Activated T-cell treated with anti-CD3 and anti-CD28 coated beads, Interleukin-2, amount 50 U/mL, for 24 hours (primary cell): ENCODE data around the gene CRACDL.

ENCODE experiments used
- DNase-seq: peaks from one replicate; pipeline ENCODE4 v3.0.0-alpha.2; 2020
- H3K27ac Mint-ChIP-seq: 2 replicates; pipeline ENCODE4 v1.8.0; 2020; ENCODE audit warnings: mild to moderate bottlenecking, mixed read lengths
- H3K27me3 Mint-ChIP-seq: 2 replicates; pipeline ENCODE4 v1.8.0; 2020; ENCODE audit warnings: mixed read lengths
- H3K36me3 Mint-ChIP-seq: 2 replicates; pipeline ENCODE4 v1.8.0; 2020; ENCODE audit warnings: low read depth, mixed read lengths
- H3K4me1 Mint-ChIP-seq: 2 replicates; pipeline ENCODE4 v1.8.0; 2020; ENCODE audit warnings: low read depth, mixed read lengths
- H3K4me3 Mint-ChIP-seq: 2 replicates; pipeline ENCODE4 v1.8.0; 2020; ENCODE audit warnings: mild to moderate bottlenecking, moderate library complexity, mixed read lengths
- H3K9me3 Mint-ChIP-seq: 2 replicates; pipeline ENCODE4 v1.8.0; 2020; ENCODE audit warnings: mixed read lengths

Gene CRACDL

DNA sequence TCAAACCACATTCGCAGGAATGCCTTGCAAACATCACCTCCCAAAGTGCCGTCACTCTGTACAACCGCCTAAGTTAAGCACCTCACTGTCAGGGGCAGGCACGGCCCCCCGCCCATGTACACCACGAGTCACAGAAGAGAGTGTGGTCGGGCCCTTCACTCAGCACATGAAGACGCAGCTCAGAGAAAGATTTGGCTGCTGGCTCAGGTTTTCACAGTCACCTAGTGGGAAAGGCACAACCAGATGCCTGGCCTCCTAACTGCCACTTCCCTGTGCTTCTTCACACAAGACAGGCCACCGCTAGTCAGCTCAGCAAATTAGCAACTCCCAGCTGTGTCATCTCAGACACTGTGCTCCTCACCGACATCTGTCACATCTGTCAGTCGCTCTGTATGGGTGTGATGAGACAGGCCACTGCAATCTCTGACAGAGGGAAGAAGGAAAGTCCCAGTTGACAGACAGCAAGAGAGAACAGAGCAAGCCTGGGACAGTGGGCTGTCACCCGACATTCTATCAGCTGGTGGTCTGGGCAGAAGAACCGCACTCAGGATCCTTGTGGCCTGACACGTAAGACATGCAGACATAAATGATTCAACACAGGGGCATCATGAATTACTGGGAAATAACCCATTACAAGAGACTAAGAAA lies 60.8 kb downstream of the CRACDL start:
- no peaks in the 10 kb centered on the region for H3K9me3 Mint-ChIP-seq
- no peak overlapping the region for H3K27ac Mint-ChIP-seq
- no peak for DNase-seq
- H3K36me3 Mint-ChIP-seq: no peaks in the 10 kb centered on the region
- no peak overlapping the region for H3K4me3 Mint-ChIP-seq
- no peaks in the 10 kb centered on the region for H3K4me1 Mint-ChIP-seq
- no peaks in the 10 kb centered on the region for H3K27me3 Mint-ChIP-seq

DNA sequence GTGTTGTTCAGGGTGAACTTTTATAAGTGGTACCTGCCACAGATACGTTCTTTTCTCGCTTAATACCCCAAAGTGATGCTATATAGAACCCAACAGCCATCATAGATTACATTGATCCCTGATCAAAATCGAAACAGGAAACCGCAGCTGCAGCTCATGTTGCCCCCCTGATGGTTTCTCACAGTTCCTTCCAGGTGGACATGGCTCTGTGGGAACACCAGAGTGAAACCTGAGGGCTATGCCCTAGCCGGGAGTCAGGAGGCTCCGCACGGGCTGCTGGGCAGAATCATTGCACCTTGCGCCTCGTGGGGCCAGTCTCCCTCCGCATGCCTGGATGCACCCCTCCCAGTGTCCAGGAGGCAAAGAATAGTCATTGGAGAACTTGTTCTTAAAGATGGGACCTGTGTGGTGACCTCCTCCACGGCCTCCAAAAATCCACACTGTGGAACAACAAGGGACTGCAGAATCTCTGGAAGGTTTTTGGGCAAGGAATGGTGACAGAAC lies 61.8 kb downstream of the CRACDL start:
- Mint-ChIP-seq H3K4me1 (no peaks in the 10 kb centered on the region), H3K9me3 (no peaks in the 10 kb centered on the region), H3K27ac (no peak overlapping the region), H3K27me3 (no peaks in the 10 kb centered on the region), H3K4me3 (no peak overlapping the region), H3K36me3 (no peaks in the 10 kb centered on the region)
- no peak for DNase-seq

DNA sequence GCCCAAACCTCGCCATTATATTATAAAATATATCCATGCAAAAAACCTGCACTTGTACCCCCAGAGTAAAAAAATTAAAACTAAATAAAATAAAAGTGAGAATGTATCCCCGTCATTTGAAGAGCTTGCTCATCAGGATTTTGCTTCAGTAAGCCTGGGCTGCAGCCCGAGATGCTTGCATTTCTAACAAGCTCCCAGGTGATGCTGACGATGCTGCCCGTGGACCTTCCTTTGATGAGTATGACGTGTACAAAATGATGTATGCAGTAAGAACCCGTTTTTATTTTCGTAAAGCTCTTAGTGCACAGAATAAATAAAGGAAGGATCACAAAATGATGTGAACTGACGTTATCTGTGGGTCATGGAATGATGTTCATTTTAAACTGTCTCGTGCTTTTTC lies 63.5 kb downstream of the CRACDL start:
- no peaks in the 10 kb centered on the region for H3K4me1 Mint-ChIP-seq
- H3K9me3 Mint-ChIP-seq: no peaks in the 10 kb centered on the region
- no peak overlapping the region for H3K4me3 Mint-ChIP-seq
- no peak for DNase-seq
- H3K36me3 Mint-ChIP-seq: no peaks in the 10 kb centered on the region
- no peak overlapping the region for H3K27ac Mint-ChIP-seq
- H3K27me3 Mint-ChIP-seq: no peaks in the 10 kb centered on the region

DNA sequence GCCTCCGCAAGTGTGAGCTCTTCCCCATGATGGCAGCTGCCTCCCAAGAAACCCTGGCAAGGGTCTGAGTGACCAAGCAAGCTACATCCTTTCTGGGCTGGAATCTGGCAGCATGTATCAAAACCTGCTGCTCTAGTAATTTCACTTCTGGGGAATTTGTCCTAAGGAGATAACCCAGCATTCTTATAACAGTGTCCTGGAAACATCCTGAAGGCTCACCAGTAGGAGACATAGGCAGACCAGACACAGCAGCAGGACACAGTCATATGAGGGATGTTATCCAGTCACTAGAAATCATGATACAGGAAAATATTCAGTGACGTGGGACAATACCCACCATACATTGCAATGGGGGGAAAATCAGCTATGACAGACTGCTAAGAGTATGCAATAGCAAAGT lies 64.5 kb downstream of the CRACDL start:
- H3K27ac Mint-ChIP-seq: no peak overlapping the region
- no peak for DNase-seq
- H3K4me3 Mint-ChIP-seq: no peak overlapping the region
- H3K36me3 Mint-ChIP-seq: no peaks in the 10 kb centered on the region
- no peaks in the 10 kb centered on the region for H3K4me1 Mint-ChIP-seq
- no peaks in the 10 kb centered on the region for H3K9me3 Mint-ChIP-seq
- H3K27me3 Mint-ChIP-seq: no peaks in the 10 kb centered on the region

DNA sequence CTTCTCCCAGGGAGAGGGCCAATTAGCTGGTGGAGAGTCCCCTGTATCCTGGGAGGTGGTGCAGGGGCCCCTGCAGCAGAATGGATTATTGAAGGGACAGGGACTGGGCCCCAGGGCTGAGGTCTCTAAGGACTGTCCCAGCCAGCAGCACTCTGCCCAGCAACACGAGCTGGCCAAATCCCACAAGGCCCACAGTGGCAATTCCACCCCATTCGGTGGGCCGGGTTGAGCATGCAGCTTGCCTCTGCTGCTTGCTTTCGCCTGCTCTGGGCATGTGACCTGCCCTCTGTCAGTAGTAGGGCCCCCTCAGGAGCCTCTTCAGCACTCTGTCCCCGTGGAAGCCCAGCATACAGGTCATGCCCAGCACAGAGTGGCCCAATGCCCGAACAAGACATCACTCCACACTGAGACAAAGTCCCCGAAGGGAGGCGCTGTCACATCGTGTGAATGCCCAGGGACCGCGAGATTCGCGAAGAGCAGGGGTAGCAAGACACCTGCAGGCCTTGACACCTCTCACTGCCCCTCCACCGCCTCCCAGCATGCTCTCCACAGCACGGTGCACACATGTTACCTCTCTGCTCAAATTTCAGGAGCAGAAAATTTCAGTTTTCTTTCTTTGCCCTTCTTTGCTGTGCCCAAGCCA lies 65.4 kb downstream of the CRACDL start:
- Mint-ChIP-seq H3K27me3 (no peaks in the 10 kb centered on the region), H3K4me3 (no peak overlapping the region), H3K27ac (no peak overlapping the region), H3K4me1 (peaks cover 4% of the 10 kb centered on the region), H3K36me3 (no peaks in the 10 kb centered on the region), H3K9me3 (no peaks in the 10 kb centered on the region)
- DNase-seq: no peak

DNA sequence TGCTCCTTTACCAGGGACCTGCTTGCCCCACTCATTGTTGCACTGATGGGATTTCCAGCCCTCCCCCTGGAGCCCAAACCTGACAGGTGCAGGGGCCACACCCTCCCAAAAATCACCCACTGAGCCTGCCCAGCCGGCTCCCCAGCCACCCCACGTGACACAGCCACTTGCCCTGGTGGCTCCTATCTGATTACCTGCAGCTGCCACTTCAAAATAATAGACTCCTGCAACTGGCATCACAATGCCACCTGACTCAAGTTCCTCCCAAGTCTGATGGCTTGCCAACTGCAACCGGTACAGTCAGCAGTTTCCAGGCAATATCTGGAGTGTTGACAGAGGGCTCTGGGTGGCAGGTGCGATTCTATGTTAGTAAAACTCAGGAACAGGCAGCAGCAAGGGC lies 66.2 kb downstream of the CRACDL start:
- Mint-ChIP-seq H3K4me3 (no peak overlapping the region), H3K9me3 (no peaks in the 10 kb centered on the region), H3K4me1 (peaks cover 8% of the 10 kb centered on the region), H3K36me3 (no peaks in the 10 kb centered on the region), H3K27ac (no peak overlapping the region), H3K27me3 (no peaks in the 10 kb centered on the region)
- DNase-seq: no peak

DNA sequence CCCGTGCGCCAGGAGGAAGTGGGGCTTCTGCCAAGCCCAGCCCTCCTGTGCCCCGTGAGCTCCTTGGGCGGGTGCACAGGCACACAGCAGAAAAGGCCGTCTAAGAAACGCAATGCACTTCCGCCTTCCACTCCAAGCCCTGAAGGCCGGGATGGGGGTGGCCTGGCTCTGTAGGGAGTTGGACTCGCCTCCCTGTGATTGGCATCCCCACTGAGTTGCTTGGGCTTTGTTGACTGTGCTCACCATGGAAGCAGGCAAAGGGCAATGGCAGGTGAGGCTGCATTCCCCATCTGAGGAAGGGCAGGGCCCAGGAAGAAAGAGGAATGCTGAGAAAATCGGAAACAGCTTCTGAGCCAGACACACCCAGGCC lies 66.8 kb downstream of the CRACDL start:
- H3K27me3 Mint-ChIP-seq: no peaks in the 10 kb centered on the region
- peaks cover 8% of the 10 kb centered on the region for H3K4me1 Mint-ChIP-seq
- DNase-seq: no peak
- no peak overlapping the region for H3K27ac Mint-ChIP-seq
- no peaks in the 10 kb centered on the region for H3K9me3 Mint-ChIP-seq
- no peak overlapping the region for H3K4me3 Mint-ChIP-seq
- H3K36me3 Mint-ChIP-seq: no peaks in the 10 kb centered on the region

DNA sequence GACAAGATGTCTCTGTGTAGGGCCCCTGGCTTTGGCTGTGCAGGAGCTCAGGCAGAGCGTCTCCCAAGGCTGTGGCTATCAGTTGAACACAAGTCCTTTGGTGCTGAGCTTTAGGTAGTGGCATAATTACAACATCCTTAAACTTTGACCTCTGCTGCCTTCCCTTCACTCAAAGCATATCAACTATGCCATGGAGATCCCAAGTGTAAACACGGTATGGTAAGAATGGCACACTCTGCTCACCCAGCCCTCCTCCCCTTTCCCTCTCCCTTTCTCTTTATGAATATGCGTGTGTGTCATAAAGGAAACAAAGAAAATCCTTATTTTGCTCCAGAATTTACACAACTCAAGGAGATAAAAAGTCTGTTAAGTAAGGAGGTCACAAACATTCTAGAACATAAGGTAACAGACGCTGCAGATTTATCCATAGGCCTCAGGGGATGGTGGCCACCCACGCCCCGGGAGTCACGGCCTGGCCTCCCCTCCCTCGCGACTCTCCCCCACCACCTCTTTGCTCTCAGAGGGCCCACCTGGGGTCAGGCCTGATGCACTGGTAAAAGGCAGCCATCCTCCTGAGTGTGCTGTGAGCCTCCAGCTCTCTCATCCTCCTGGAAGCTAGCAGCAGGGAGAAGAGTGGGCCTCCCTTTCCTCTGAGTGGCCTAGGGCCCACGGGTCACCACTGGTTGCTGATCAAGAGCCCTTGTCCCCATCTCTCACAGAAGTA lies 67.3 kb downstream of the CRACDL start:
- H3K27me3 Mint-ChIP-seq: no peaks in the 10 kb centered on the region
- H3K9me3 Mint-ChIP-seq: peaks cover 1% of the 10 kb centered on the region
- no peak for DNase-seq
- H3K4me1 Mint-ChIP-seq: peaks cover 8% of the 10 kb centered on the region
- no peak overlapping the region for H3K27ac Mint-ChIP-seq
- no peaks in the 10 kb centered on the region for H3K36me3 Mint-ChIP-seq
- H3K4me3 Mint-ChIP-seq: no peak overlapping the region

DNA sequence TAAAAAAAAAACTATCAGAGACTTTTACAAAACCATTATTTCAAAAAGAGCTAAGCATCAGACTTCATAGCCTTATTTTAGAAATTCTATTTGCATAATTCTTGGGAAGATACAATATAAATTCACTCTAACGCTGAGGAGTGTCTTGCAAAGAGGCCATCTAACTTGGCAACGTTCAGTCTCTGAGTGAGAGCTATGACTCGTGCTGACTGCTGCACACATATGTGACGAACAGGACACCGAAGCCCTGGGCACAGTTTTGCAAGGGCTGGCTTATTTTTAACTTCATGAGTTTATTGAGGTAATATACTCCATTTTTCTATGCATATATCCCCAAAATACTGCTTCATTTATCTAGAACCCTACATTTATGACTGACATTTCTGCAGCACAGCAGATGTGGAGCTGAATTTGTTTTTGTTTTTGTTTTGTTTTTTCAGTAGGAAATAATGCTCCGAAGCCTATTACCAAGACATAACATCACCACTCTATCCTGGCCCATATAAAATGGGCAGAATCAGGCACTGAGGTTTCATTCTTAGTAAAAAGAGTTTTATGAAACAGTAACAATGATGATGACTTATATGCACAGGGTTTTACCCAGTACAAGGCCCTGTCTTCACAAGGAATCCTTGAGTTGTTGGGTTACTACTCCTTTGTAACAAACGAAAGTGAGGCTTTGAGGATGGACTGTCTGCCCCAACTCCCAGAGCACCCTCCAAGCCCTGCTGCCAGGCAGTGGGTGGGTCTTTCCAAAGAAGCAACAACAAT lies 68.3 kb downstream of the CRACDL start:
- no peak overlapping the region for H3K27ac Mint-ChIP-seq
- no peaks in the 10 kb centered on the region for H3K36me3 Mint-ChIP-seq
- no peak overlapping the region for H3K4me3 Mint-ChIP-seq
- DNase-seq: no peak
- H3K9me3 Mint-ChIP-seq: peaks cover 7% of the 10 kb centered on the region
- no peaks in the 10 kb centered on the region for H3K27me3 Mint-ChIP-seq
- peaks cover 8% of the 10 kb centered on the region for H3K4me1 Mint-ChIP-seq

DNA sequence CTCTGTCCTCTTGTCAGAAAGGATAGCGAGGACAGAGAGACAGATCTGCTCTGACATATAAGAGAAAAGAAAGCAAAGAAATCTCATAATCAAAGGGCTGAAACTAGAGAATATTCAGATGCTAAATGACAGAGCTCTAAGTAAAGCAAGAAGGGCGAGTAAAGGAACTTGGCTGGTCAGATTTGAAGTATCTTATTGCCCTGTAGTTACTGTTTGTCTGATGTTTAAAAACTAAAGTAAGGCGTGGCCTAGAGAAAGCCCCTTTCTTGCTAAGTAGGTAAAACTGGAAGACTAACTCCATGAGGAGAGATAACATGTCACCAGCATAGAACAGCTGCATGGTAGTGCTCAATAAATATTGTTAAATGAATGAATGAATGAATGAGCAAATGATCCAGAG lies 70.0 kb downstream of the CRACDL start:
- peaks cover 17% of the 10 kb centered on the region for H3K9me3 Mint-ChIP-seq
- H3K4me1 Mint-ChIP-seq: peaks cover 8% of the 10 kb centered on the region
- no peak overlapping the region for H3K27ac Mint-ChIP-seq
- no peaks in the 10 kb centered on the region for H3K27me3 Mint-ChIP-seq
- DNase-seq: no peak
- no peaks in the 10 kb centered on the region for H3K36me3 Mint-ChIP-seq
- no peak overlapping the region for H3K4me3 Mint-ChIP-seq

DNA sequence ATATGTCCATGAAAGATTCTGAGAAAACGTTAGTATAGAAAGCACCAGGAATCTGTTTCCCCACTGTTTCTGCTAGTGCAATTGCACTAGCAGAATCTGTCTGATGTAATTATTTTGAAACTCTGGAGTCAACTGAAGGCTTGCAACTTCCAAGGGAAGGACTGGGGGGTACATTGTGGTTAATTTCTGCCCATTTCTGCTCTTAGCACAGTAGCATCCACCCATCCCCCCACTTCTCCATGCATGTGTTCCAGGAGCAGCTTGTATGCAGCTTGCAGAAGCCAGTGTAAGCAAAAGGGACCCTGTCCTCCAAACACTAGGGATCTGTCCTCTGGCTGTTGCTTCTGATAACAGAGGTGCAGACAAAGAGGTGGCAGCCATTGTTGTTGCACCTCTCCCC lies 74.4 kb downstream of the CRACDL start:
- Mint-ChIP-seq H3K4me1 (peaks cover 8% of the 10 kb centered on the region), H3K27me3 (peaks cover 4% of the 10 kb centered on the region), H3K27ac (no peak overlapping the region), H3K36me3 (no peaks in the 10 kb centered on the region), H3K9me3 (peaks cover 40% of the 10 kb centered on the region), H3K4me3 (no peak overlapping the region)
- DNase-seq: no peak

DNA sequence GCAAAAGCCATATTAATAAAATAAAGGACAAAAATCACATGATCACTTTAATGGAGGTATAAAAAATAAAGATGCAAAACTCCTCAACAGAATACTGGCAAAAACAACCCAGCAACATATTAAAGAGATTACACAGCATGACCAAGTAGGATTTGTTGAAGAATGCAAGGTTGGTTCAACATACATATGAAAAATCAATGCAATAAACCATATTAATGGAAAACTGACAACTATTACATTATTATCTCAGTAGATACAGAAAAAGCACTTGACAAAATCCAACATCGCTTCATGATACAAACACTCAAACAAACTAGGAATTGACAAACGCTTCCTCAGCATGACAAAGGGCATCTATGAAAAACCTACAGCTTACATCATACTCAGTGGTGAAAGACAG lies 76.7 kb downstream of the CRACDL start:
- H3K27me3 Mint-ChIP-seq: peaks cover 8% of the 10 kb centered on the region
- no peaks in the 10 kb centered on the region for H3K36me3 Mint-ChIP-seq
- no peak overlapping the region for H3K27ac Mint-ChIP-seq
- DNase-seq: no peak
- no peak overlapping the region for H3K4me3 Mint-ChIP-seq
- H3K4me1 Mint-ChIP-seq: no peaks in the 10 kb centered on the region
- H3K9me3 Mint-ChIP-seq: peaks cover 52% of the 10 kb centered on the region

DNA sequence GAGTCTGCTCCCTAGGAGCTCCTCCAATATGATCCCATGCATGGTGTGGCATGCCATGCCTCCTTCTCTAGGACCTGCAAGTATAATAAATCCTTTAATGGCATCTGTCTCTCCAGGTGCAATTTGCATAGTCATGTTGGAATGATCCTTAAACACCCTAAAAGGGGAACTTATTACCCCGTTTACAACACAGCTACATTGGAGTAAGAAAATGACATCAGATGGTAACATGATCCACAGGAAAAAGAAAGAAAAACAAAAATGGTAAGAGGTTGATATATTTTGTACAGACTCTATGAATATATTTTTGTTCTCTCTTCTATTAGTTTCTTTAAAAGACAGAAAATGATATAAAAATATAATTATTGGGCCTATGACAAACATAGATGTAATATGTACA lies 79.0 kb downstream of the CRACDL start:
- DNase-seq: no peak
- Mint-ChIP-seq H3K4me1 (no peaks in the 10 kb centered on the region), H3K27ac (no peak overlapping the region), H3K4me3 (no peak overlapping the region), H3K9me3 (peaks cover 38% of the 10 kb centered on the region), H3K27me3 (peaks cover 14% of the 10 kb centered on the region), H3K36me3 (no peaks in the 10 kb centered on the region)

DNA sequence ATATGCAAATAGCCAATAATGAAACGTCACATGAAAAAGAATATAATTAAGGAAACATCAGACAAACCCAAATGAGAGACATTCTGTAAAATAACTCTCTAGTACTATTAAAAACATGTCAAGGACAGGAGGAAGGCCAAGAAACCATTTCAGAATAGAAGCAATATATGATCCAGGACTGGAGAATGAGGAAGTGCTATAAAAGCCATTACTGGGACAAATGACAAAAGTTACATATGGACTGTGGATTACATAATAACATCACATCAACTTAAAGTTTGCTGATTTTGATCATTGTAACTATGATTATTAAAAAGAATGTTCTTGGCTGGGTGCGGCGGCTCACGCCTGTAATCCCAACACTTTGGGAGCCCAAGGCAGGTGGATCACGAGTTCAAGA lies 81.3 kb downstream of the CRACDL start:
- Mint-ChIP-seq H3K4me3 (no peak overlapping the region), H3K36me3 (no peaks in the 10 kb centered on the region), H3K9me3 (peaks cover 25% of the 10 kb centered on the region), H3K27me3 (peaks cover 30% of the 10 kb centered on the region), H3K27ac (no peak overlapping the region), H3K4me1 (no peaks in the 10 kb centered on the region)
- no peak for DNase-seq
